GM19397 (cell line): Measurements from ENCODE around the gene MEX3A.
"Not testable (repeated sequence)": the region's sequence is repeated elsewhere in the genome, so short reads cannot be mapped to it uniquely, and the experiment has no call there.

Source experiments
- ATAC-seq: cut with Tn5 transposase; IDR thresholded peaks from one replicate; pipeline ENCODE4 v1.9.1; 2021; ENCODE audit warnings: mild to moderate bottlenecking, moderate library complexity; ENCODE audit not compliant: unreplicated experiment

MEX3A gene, protein sequence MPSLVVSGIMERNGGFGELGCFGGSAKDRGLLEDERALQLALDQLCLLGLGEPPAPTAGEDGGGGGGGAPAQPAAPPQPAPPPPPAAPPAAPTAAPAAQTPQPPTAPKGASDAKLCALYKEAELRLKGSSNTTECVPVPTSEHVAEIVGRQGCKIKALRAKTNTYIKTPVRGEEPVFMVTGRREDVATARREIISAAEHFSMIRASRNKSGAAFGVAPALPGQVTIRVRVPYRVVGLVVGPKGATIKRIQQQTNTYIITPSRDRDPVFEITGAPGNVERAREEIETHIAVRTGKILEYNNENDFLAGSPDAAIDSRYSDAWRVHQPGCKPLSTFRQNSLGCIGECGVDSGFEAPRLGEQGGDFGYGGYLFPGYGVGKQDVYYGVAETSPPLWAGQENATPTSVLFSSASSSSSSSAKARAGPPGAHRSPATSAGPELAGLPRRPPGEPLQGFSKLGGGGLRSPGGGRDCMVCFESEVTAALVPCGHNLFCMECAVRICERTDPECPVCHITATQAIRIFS

DNA sequence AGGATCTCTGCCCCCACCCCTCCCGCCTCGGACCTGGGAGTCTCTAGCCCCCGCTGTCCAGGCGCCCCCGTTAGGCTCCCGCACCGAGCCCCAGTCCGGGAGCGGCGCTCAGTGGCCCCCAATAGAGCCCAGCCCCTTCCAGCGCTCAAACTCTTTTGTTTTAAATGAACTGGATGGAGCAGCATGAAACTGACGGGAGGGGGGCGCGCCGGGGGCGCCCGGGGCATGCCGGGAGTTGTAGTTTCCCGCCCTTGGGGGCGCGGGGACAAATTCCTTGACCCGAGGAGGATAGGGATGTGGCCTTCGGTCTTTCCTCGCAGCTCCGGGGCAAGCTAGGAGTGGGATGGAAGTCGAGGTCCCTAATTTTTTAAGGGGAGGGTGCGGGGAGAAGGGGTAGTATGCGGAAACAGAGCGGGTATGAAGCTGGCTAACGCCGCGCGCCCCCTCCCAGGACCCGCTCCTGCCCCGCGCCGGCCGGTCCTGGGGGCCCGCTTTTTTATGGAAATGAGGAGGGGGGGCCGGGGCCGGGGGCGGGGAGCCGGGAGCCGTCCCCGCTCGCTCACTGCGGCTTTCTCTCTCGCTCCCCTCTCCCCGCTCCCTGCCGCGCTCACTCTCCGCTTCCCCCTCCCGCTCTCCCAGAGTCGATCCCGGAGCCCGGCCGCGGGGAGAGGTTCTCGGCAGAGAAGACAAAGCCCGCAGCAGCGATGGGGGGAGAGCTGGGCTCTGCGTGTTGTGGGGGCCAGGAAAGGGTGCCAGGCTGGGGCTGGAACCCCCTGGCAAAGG, at the start of gene MEX3A:
MEX3A (minus strand) TSS at position 157 of the 783 bp plus-strand sequence. CDS start 467 bp downstream, outside the sequence.
- ATAC-seq: no peak

DNA sequence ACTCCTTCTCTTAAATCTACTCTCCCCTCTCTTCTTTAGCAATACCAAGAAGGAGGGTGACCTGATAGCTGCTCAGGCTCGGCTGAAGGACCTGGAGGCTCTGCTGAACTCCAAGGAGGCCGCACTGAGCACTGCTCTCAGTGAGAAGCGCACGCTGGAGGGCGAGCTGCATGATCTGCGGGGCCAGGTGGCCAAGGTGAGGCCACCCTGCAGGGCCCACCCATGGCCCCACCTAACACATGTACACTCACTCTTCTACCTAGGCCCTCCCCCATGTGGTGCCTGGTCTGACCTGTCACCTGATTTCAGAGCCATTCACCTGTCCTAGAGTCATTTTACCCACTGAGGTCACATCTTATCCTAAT, 48.3 kb upstream of the MEX3A start:
- ATAC-seq: no peak

DNA sequence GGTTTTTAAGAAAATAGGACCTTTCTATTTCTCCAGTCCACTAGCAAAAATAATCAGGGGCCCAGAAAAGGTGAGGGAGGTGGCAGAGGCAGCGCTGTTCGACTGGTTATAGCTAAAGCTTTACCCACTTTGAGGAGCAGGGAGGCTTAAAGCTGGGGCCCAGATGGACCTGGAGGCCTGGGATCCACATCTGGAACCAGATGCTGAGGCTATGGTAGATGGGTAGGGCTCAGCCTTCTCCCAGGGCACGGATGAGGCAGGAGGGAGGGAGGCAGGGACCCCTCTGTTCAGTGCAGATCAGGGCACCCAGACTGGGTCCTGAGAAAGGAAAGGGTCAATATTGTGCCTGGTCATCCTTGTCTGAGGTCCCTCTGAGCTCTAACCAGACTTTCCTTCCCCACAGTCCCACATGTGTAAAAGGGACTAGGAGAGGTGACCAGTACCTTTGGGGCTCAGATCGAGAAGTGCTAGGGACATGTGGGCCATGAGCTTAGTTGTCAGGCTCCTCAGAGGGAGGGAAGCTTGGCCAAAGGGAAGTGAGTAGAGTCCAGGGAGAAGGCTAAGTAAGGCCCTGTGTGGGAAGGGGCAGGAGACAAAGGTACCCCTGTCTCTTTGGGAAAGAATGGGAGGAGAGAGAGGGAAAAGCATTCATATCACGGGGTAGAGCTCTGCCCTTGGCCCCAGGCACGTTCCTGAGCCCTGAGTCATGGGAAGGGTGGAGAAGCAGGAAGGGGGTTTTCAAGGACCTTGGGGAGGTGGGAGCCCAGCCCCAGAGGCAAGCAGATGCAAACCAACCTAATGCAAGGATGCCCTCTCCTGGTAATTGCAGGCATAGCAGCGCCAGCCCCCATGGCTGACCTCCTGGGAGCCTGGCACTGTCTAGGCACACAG, 47.7 kb upstream of the MEX3A start:
- ATAC-seq: no peak

DNA sequence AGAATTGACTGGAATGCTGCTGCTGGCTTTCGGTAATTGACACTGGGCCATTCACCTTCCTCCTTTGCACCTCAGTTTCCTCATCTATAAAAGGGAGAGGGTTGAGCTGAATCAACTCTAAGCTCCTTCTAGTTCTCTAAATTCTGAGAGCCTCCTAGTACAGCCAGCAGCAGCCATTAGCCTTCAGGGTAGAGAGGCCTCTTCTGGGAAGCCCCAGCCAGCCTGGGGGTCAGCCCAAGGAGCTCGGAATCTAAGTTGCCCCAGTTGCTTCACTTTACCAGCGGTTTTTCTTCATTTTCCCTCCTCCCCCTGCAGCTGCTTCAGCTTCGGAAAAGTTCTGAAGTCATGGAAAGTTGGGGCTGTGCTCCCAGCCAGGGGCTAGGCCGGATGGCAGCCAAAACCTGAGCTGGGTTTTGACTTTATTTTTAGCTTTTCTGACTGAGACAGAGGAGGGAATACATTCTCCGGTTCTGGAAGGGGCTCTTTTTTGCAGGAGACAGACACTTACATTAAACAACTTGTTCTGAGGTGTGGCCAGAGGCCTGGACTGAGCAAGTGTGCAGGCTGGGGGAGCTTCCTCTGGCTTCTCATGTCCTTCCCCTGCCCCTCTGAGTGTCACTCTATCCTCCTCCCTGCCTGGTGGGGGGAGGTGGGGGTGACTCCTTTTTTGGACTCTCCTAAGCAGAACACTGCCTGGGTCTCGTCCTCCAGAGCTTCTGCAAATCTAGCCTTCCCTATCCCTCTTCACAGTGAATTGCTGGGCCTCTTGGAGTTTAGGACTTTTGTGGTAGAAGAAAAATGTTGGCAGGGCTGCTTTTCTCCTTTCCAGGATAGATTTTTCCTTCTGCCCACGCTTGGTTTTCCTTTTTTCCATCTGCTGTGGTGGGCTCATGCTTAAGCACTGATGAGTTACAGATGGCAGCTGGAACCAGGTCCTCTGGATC, 46.7 kb upstream of the MEX3A start:
- no peak for ATAC-seq

DNA sequence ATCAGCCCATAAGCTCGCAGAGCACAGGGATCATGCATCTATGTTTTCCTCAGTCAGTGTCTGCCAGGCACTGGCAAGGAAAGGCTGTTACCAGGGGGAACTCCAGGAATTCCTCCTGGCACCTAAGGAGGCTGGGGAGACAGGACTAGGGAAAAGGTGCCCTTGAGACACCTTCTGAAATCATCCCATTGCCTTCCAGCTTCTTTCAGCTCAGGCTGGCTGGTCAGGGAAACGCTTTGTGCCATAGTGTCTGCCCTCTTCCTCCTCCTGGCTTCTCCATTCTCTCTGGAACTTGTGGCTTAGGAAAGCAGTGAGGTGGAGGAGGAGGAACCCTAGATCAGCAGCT, 46.0 kb upstream of the MEX3A start:
- no peak for ATAC-seq

DNA sequence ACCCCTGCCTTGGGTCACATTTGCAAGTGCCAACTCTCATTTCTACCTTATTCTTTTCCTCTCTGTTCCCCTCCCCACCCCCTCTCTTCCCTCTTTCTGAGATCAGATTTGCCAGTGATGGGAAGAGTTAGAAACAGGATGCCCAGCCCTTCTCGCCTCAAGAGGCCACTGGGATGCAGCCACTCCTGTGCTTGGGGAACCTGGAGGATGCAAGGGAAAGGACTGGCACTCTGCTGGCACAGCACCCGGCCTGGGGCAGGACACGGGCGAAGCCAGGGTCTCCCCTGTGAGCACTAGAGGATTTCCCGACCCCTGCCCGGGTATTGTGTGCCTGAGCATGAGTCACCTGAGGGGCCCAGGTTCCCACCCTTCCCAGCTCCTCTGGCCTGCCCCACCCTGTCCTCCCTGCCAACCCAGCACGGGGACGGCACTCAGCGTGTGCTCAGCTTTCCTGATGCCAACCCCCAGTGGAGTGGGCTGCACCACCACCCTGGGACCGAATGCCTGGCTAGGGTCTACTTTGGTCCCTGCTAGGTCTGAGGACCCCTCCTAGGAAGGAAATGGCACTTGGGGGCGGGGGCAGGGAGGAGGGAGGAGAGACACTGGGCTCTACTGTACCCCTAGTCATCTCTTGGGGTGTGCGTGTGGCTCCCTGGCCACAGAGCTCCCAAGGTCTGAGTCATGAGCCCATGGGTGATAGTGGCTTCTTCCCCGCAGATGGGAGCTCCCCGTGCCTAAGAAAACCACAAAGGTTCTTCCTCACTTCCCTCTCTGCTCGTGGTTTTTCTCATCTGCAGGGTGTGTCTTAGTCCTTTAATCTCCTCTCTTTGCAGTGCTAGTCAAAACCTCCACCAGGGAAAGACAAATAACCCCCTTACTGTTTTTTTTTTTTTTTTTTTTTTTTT, 44.6 kb upstream of the MEX3A start:
- ATAC-seq: peak; percentile 48

DNA sequence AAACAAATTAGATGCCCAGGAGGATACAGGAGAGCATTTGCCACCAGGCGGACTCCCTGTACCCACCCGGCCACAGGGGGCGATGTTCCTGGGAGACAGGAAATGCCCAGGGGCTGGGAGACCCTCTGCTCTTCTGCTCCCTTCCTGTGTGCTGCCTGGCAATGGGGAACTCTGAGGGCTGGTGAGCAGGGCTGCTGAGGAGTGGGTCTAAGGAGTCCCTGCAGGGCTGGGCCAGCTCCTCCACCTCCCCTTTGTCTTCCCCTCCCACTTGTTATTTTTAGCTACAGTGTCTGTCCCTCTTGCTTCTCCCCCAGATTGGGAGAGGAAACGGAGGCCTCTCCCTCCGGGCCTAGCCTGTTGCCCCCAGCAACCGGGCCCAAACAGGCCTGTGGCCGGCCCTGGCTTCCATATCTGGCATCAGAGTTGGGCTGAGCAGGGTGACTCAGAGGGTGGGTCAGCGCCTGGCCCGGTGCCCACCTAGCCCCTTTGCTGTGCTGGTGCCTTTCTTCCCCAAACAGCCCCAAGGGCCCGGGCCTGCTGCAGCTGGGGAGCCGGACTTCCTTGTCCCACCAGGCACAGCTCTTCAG, 43.9 kb upstream of the MEX3A start:
- ATAC-seq: no peak

DNA sequence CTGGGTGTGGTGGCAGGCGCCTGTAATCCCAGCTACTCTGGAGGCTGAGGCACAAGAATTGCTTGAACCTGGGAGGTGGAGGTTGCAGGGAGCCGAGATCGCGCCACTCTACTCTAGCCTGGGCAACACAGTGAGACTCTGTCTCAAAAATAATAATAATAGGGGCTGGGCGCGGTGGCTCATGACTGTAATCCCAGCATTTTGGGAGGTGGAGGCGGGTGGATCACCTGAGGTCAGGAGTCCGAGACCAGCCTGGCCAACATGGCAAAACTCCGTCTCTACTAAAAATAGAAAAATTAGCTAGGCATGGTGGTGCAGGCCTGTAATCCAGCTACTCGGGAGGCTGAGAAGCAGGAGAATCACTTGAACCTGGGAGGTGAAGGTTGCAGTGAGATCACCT, 43.3 kb upstream of the MEX3A start:
- not testable (repeated sequence) for ATAC-seq

DNA sequence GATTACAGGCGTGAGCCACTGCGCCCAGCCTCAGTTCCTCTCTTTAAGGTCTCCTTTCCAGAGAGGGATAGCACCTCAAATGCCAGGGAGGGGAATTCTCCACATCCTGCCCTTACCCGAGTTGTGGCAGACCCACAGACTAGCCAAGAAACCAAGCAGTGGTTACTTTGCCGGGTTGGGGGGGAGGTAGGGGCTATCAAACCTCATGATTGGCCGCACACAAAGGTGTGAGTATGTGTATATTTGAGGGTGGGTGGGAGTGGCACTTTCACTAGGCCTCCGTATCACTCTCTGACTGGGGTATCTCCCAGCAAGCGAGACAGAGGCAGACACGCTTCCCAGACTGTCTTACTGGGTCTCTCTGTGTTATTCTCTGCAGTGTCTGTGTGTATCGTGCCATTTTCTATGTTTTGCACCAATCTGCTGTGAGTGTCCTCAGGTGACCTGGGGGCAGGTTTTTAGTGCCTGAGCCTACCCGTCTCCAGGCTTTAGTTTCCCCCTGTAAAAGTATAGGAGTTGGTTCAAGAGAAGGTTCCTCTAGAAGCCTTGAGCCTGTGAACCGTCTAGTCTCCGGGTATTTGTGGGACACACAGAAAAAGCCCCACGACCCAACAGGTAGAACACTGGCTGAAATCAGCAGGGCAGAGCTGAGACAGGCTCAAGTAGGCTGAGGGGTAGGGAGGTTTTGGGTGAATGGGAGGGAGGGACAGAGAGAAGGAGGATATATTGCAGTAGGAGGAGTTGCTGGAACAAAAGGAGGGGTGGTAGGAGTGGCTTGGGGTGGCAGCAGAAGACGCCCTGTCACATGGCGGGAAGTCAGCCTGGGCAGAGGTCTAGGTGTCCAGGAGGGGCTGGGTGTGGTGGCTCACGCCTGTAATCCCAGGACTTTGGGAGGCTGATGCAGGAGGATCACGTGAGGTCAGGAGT, 42.6 kb upstream of the MEX3A start:
- no peak for ATAC-seq

DNA sequence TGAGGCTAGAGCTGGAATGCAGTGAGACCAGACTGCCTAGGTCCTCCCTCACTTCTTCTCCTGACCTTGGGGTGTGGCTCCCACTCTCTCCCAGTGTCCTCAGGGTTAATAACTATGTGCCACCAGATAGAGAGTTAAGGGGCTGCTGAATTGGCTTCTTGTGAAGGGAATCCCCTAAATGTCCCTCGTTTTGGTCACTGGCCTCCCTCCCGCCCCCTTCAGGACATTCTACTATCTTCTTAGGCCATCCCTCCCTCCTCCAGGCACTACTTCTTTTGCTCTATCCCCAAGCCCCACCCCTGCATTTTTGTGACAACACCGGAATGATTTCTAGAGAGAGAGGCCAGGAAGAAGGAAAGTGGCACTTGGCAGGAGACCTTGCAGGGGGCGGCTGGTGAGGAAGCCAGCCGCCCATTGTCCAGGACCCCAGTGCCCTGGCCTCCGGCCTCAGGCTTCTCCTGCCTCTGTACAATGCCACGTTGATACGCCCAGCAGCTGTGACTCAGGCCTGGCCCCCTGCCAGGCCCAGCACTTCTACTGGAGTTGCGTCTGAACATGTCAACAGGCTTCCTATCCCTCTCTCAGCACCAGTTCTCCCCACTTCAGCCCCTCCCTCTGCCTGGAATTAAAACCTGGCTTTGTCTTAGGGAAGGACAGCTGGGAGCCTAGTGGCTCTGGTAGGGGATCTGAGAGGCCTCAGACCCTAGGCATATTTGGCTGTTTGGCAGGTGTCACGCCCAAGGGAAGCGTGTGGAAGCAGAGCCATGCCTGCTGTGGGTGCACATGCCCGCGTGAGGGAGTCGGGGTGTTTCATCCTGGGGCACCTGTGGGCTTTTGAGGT, 41.3 kb upstream of the MEX3A start:
- no peak for ATAC-seq

DNA sequence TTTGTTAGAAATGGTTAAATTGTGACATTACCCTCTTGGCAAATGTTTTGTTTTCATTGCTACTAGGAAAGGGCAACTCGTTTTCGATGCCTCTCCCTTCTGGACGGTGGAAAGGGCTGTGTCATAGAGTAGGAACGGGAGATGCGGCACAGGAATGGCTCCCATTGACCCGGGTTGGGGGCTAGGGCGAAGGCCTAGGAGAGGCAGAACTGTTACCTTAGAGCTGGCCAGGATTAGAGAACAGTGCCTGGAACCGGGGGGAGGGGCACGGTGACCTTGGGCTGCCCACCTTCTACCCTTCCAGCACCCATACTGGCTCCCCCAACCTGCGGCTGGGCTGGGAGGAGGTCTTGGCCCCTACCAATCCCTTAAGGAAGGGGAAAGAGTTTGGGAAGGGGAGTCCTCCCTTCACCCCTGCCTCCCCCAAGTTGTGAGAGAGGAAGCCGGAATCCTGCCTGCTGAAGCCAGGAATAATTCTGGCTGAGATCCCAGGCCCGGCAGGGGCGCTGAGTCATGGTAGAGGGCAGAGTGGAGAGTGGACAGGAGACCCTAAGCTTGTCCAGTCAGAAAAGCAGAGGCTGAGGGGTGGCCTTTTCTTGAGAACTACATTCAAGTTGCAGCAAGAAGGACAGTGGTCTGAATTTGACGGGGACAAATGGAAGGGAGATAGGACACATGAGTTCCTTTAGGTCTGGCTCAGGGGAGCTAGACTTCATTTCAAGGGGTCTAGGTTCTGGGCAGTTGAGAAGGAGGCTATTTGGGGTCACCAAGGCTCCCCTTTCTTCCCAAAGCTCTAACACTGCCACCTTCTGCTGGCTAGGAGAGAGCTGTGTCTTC, 40.5 kb upstream of the MEX3A start:
- no peak for ATAC-seq

DNA sequence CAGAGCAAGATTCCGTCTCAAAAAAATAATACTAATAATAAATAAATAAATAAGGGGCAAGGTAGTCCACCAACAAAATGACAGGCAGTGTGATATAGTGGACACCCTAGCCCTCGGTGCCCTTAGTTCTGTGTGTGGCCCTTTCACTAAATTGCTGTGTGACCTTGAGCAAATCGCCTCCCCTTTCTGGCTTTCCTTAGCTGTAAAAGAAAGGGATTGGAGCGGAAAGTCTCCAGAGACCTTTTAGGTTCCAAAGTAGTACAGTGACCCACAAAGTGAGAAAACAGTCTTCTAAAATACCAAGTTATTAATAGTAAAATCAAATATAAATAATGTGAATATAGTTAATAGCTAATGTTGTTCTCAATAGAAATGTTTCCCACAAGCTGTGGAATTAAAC, 39.8 kb upstream of the MEX3A start:
- ATAC-seq: no peak

DNA sequence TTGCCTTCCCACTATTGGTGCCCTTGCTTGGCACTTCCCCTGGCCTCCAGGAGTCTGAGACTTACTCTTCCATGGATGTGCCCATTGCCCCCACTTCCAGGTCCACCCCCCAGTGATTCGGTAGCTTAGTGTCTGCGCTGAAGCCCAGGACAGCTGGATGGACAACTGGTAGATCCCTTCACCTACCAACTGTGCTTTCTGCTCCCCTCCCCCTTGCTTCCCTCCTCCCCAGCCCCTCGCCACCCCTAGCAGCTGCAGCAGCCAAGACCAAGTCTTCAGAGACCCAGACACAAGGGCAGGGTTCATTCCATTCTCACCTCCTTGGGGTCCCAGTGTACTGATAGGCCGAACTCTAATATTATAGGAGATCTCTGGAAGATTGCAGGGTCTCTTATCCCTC, 39.2 kb upstream of the MEX3A start:
- ATAC-seq: no peak

DNA sequence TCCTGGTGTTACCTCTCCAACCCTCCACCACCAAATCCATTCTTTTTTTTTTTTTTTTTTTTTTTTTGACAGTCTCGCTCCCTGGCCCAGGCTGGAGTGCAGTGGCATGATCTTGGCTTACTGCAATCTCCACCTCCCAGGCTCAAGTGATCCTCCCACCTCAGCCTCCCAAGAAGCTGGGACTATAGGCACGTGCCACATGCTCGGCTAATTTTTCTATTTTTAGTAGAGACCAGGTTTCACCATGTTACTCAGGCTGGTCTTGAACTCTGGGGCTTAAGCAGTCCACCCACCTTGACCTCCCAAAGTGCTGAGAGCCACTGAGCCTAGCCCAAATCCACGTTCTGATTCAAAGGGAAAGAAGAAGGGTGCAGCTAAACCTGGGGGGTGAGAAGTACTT, 38.7 kb upstream of the MEX3A start:
- ATAC-seq: not testable (repeated sequence)

DNA sequence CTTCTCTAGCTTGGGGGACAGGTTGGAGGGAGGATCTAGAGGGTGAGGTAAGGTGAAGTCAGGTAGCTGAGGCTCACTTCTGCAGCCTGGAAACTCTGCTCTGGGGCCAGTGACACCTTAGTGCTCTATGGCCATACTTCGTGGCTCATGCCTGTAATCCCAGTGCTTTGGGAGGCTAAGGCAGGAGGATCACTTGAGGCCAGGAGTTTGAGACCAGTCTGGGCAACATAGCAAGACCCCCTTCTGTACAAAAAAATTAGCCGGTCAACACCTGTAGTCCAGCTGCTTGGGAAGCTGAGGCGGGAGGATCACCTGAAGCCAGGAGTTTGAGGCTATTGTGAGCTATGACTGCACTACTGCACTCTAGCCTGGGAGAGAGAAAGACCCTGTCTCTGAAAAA, 38.1 kb upstream of the MEX3A start:
- no peak for ATAC-seq
